ENCODE data around the gene TAL1. TPM values are rescaled to one million over a fixed set of nuclear protein-coding genes. Genes with fewer than 3 reads are reported as not detected.

The TAL1 gene
- total and polyA plus RNA-seq, 8 donors: 0.28 to 3.2 (median 0.74) TPM

- Histone ChIP-seq H3K4me3 (no peak overlapping the region), H3K27ac (no peak overlapping the region), H3K9me3 (no peaks in the 10 kb centered on the region), H3K27me3 (no peaks in the 10 kb centered on the region), H3K36me3 (no peaks in the 10 kb centered on the region), H3K4me1 (peaks cover 0 to 11% (median 6%) of the 10 kb centered on the region in 3 donors)
- intact Hi-C loops (cut with DNase I): no loop called here
- ATAC-seq (peak; percentile 59 to 81 (median 69)), FAIRE-seq (no peak), DNase-seq (peak in 1 of 6 donors; percentile 74)
- TF ChIP-seq, protein P1, sequence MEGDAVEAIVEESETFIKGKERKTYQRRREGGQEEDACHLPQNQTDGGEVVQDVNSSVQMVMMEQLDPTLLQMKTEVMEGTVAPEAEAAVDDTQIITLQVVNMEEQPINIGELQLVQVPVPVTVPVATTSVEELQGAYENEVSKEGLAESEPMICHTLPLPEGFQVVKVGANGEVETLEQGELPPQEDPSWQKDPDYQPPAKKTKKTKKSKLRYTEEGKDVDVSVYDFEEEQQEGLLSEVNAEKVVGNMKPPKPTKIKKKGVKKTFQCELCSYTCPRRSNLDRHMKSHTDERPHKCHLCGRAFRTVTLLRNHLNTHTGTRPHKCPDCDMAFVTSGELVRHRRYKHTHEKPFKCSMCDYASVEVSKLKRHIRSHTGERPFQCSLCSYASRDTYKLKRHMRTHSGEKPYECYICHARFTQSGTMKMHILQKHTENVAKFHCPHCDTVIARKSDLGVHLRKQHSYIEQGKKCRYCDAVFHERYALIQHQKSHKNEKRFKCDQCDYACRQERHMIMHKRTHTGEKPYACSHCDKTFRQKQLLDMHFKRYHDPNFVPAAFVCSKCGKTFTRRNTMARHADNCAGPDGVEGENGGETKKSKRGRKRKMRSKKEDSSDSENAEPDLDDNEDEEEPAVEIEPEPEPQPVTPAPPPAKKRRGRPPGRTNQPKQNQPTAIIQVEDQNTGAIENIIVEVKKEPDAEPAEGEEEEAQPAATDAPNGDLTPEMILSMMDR (IDR thresholded peaks at IDR 0.05): peak; percentile 84 to 92 (median 92)
- WGBS, 2 donors: 10% methylated on average over 11 of the region's 11 CpGs
Measured at GRCh38 chr1:47175227-47175934, 56.6 kb downstream of the TAL1 start.

- Histone ChIP-seq H3K27ac (no peak overlapping the region), H3K27me3 (no peaks in the 10 kb centered on the region), H3K4me3 (no peak overlapping the region), H3K36me3 (no peaks in the 10 kb centered on the region), H3K4me1 (peaks cover 0 to 4% (median under 1%) of the 10 kb centered on the region in 3 donors), H3K9me3 (no peaks in the 10 kb centered on the region)
- no peak for FAIRE-seq
- intact Hi-C loops (cut with DNase I): no loop called here
- TF ChIP-seq, protein P1 (IDR thresholded peaks at IDR 0.05): no peak
- DNase-seq: peak in 1 of 6 donors; percentile 47
- ATAC-seq: no peak
Measured at GRCh38 chr1:47174656-47175020, 57.4 kb downstream of the TAL1 start.

- H3K4me1 ChIP-seq: no peaks in the 10 kb centered on the region
- H3K4me3 ChIP-seq: no peak overlapping the region
- intact Hi-C loops (cut with DNase I): no loop called here
- ATAC-seq (no peak), FAIRE-seq (no peak), DNase-seq (no peak)
- no peaks in the 10 kb centered on the region for H3K27me3 ChIP-seq
- WGBS, 2 donors: 65 to 77% methylated on average over 5 of the region's 5 CpGs
- no peaks in the 10 kb centered on the region for H3K9me3 ChIP-seq
- H3K27ac ChIP-seq: no peak overlapping the region
- no peaks in the 10 kb centered on the region for H3K36me3 ChIP-seq
- TF ChIP-seq, protein P1 (IDR thresholded peaks at IDR 0.05): no peak
Measured at GRCh38 chr1:47172782-47173181, 59.2 kb downstream of the TAL1 start.

Other genes with a start within 250 kb of the TAL1 start
- gene CYP4X1, start 208.6 kb downstream of the TAL1 start, total RNA-seq: 1 to 10 TPM in 4 of 6 donors, under 1 TPM in 2; 0.39 to 3.0 (median 1.5) TPM
- 1 to 10 TPM; 1.1 to 3.5 TPM for gene CYP4X1, start 208.6 kb downstream of the TAL1 start, polyA plus RNA-seq
- gene CYP4Z1, start 165.0 kb downstream of the TAL1 start, total RNA-seq: under 1 TPM in 2 of 6 donors, not detected in 4; 0.06 to 0.29 TPM
- gene CYP4Z1, start 165.0 kb downstream of the TAL1 start, polyA plus RNA-seq: under 1 TPM; 0.30 to 0.40 TPM
- gene CYP4A22, start 94.8 kb downstream of the TAL1 start, total RNA-seq: under 1 TPM in 1 of 6 donors, not detected in 5; 0.19 TPM
- gene CYP4A22, start 94.8 kb downstream of the TAL1 start, polyA plus RNA-seq: under 1 TPM; 0.11 to 0.28 TPM
- gene PDZK1IP1, start 42.2 kb downstream of the TAL1 start, total RNA-seq: 10 to 100 TPM; 26.6 to 55.9 (median 46.4) TPM
- gene PDZK1IP1, start 42.2 kb downstream of the TAL1 start, polyA plus RNA-seq: 10 to 100 TPM; 26.1 to 41.9 TPM
- gene STIL, start 81.9 kb upstream of the TAL1 start, total RNA-seq: 1 to 10 TPM in 2 of 6 donors, under 1 TPM in 4; 0.43 to 1.5 (median 0.67) TPM
- gene STIL, start 81.9 kb upstream of the TAL1 start, polyA plus RNA-seq: under 1 TPM; 0.49 to 0.56 TPM
- gene CMPK1, start 101.6 kb upstream of the TAL1 start, total RNA-seq: 10 to 100 TPM; 51.1 to 93.0 (median 75.2) TPM
- gene CMPK1, start 101.6 kb upstream of the TAL1 start, polyA plus RNA-seq: 10 to 100 TPM; 43.8 to 54.9 TPM
- gene FOXE3, start 184.1 kb upstream of the TAL1 start, total RNA-seq: not detected
- gene FOXE3, start 184.1 kb upstream of the TAL1 start, polyA plus RNA-seq: not detected
- under 1 TPM; 0.04 to 0.19 (median 0.09) TPM for gene FOXD2, start 205.8 kb upstream of the TAL1 start, total RNA-seq
- gene FOXD2, start 205.8 kb upstream of the TAL1 start, polyA plus RNA-seq: under 1 TPM; 0.02 to 0.08 TPM